G401.6 (cell line): ENCODE data around the gene PHF2.

Source experiments
- FAIRE-seq: peaks from 2 replicates; lab custom pipeline; 2012; peaks lifted over from hg19 to GRCh38; lab: Jason Lieb, UNC

Gene PHF2

GRCh38 chr9:93601666-93602065, 25.3 kb downstream of the PHF2 start:
- FAIRE-seq: no peak

GRCh38 chr9:93603011-93603410, 26.6 kb downstream of the PHF2 start:
- FAIRE-seq: no peak

GRCh38 chr9:93603906-93604326, 27.5 kb downstream of the PHF2 start:
- FAIRE-seq: no peak

- no peak for FAIRE-seq
These were observed 29.8 kb downstream of the PHF2 start for GRCh38 chr9:93606187-93606586.

- FAIRE-seq: no peak
These were observed 33.8 kb downstream of the PHF2 start for GRCh38 chr9:93610206-93610605.

GRCh38 chr9:93612052-93612795, 35.8 kb downstream of the PHF2 start:
- no peak for FAIRE-seq

- no peak for FAIRE-seq
These were observed 36.4 kb downstream of the PHF2 start for GRCh38 chr9:93612796-93613154.

GRCh38 chr9:93613174-93613573, 36.8 kb downstream of the PHF2 start:
- no peak for FAIRE-seq

GRCh38 chr9:93613791-93614190, 37.4 kb downstream of the PHF2 start:
- FAIRE-seq: no peak

GRCh38 chr9:93614830-93615468, 38.6 kb downstream of the PHF2 start:
- FAIRE-seq: no peak

GRCh38 chr9:93616044-93616443, 39.7 kb downstream of the PHF2 start:
- FAIRE-seq: no peak

- no peak for FAIRE-seq
These were observed 40.9 kb downstream of the PHF2 start for GRCh38 chr9:93617273-93617672.

GRCh38 chr9:93619272-93619775, 42.9 kb downstream of the PHF2 start:
- FAIRE-seq: no peak

GRCh38 chr9:93620041-93620506, 43.7 kb downstream of the PHF2 start:
- no peak for FAIRE-seq

GRCh38 chr9:93620881-93621820, 44.8 kb downstream of the PHF2 start:
- FAIRE-seq: no peak

- FAIRE-seq: no peak
These were observed 45.5 kb downstream of the PHF2 start for GRCh38 chr9:93621922-93622321.

- FAIRE-seq: no peak
These were observed 46.3 kb downstream of the PHF2 start for GRCh38 chr9:93622691-93623090.

- FAIRE-seq: no peak
These were observed 47.4 kb downstream of the PHF2 start for GRCh38 chr9:93623753-93624152.

- FAIRE-seq: no peak
These were observed 48.0 kb downstream of the PHF2 start for GRCh38 chr9:93624431-93624834.

GRCh38 chr9:93624977-93625376, 48.6 kb downstream of the PHF2 start:
- FAIRE-seq: no peak

GRCh38 chr9:93629920-93630319, 53.5 kb downstream of the PHF2 start:
- no peak for FAIRE-seq

GRCh38 chr9:93630806-93631411, 54.5 kb downstream of the PHF2 start:
- no peak for FAIRE-seq
